HepG2 (cell line): ENCODE measurements around the gene BBLN. TPM values are rescaled to one million over a fixed set of nuclear protein-coding genes. Genes with fewer than 3 reads are reported as not detected.
A peak's percentile ranks its signal among the peaks of the same experiment; 100 is the strongest.

Experiments used
- ATRX ChIP-seq: sonication (generic); formaldehyde crosslinking; IDR thresholded peaks from 2 replicates; pipeline ENCODE4 v1.4.0; 2020; ENCODE audit warnings: missing genetic modification reagents, borderline replicate concordance
- EED ChIP-seq: sonication (generic); formaldehyde crosslinking; IDR thresholded peaks from 2 replicates; pipeline ENCODE4 v1.5.0; 2020; ENCODE audit warnings: mild to moderate bottlenecking, missing genetic modification reagents
- ERF ChIP-seq: IDR thresholded peaks from 2 replicates; pipeline ENCODE4 v1.6.1; 2018; ENCODE audit warnings: missing biosample characterization, missing genetic modification reagents
- FLYWCH1 ChIP-seq: sonication (generic); formaldehyde crosslinking; IDR thresholded peaks from 2 replicates; pipeline ENCODE4 v1.8.1; 2023; ENCODE audit warnings: mild to moderate bottlenecking, missing genetic modification reagents
- JUN ChIP-seq: sonication (generic); formaldehyde crosslinking; IDR thresholded peaks from 2 replicates; pipeline ENCODE4 v1.4.0; 2020; ENCODE audit warnings: mild to moderate bottlenecking, missing genetic modification reagents
- MAZ ChIP-seq, 2 experiments: sonication (generic) in 1 of 2; formaldehyde crosslinking in 1 of 2; IDR thresholded peaks; 2 replicates each; pipeline versions ENCODE4 v1.5.0 to v1.6.1; 2012 to 2020; ENCODE audit warnings: low read depth in 2 of 2, mild to moderate bottlenecking in 2 of 2, borderline replicate concordance in 1 of 2, improper control_type of control experiment in 1 of 2, low read length in 1 of 2, missing genetic modification reagents in 1 of 2, moderate library complexity in 1 of 2
- MYNN ChIP-seq: sonication (generic); formaldehyde crosslinking; IDR thresholded peaks from 2 replicates; pipeline ENCODE4 v1.4.0; 2020; ENCODE audit warnings: mild to moderate bottlenecking, low read depth, missing genetic modification reagents
- NFRKB ChIP-seq: fragments of 450-650 bp; IDR thresholded peaks from 2 replicates; pipeline ENCODE4 v1.6.1; 2017
- NONO ChIP-seq, 2 experiments: fragments of 450-650 bp in 1 of 2; sonication (generic) in 1 of 2; formaldehyde crosslinking in 1 of 2; IDR thresholded peaks in 1 of 2; conservative IDR thresholded peaks in 1 of 2; 2 replicates each; pipeline versions ENCODE4 v1.6.1 to v1.8.0; 2017 to 2022; ENCODE audit warnings: mild to moderate bottlenecking in 1 of 2, missing genetic modification reagents in 1 of 2, moderate library complexity in 1 of 2
- PHF20 ChIP-seq: sonication (generic); formaldehyde crosslinking; IDR thresholded peaks from 2 replicates; pipeline ENCODE4 v1.5.0; 2020; ENCODE audit warnings: mild to moderate bottlenecking, missing genetic modification reagents
- PHF5A ChIP-seq: IDR thresholded peaks from one replicate; pipeline ENCODE4 v1.6.1; 2018; ENCODE audit warnings: low read depth, missing genetic modification reagents; ENCODE audit not compliant: unreplicated experiment
- POLR2G ChIP-seq: fragments of 200-400 bp; formaldehyde crosslinking; IDR thresholded peaks from 2 replicates; pipeline ENCODE4 v1.6.1; 2018; ENCODE audit warnings: mild to moderate bottlenecking, low read depth, low read length, moderate library complexity
- REPIN1 ChIP-seq: sonication (generic); formaldehyde crosslinking; IDR thresholded peaks from 2 replicates; pipeline ENCODE4 v1.8.0; 2022; ENCODE audit warnings: missing genetic modification reagents, low read depth, mild to moderate bottlenecking, borderline replicate concordance
- SRY ChIP-seq: sonication (generic); formaldehyde crosslinking; IDR thresholded peaks from 2 replicates; pipeline ENCODE4 v1.8.0; 2022; ENCODE audit warnings: mild to moderate bottlenecking, missing genetic modification reagents
- TBX2 ChIP-seq: sonication (generic); formaldehyde crosslinking; IDR thresholded peaks from 2 replicates; pipeline ENCODE4 v1.5.0; 2020; ENCODE audit warnings: missing genetic modification reagents, mild to moderate bottlenecking, borderline replicate concordance
- TFDP1 ChIP-seq: IDR thresholded peaks from 2 replicates; pipeline ENCODE4 v1.6.1; 2016; ENCODE audit warnings: missing compliant biosample characterization, missing genetic modification reagents, borderline replicate concordance
- YY1 ChIP-seq: IDR thresholded peaks from 2 replicates; pipeline ENCODE4 v1.6.1; 2011; ENCODE audit warnings: low read length, low read depth, moderate library complexity, mild to moderate bottlenecking; ENCODE audit not compliant: insufficient read depth, insufficient replicate concordance
- ZMYM2 ChIP-seq: sonication (generic); formaldehyde crosslinking; IDR thresholded peaks from 2 replicates; pipeline ENCODE4 v1.8.0; 2022; ENCODE audit warnings: mild to moderate bottlenecking, missing genetic modification reagents
- ZNF33B ChIP-seq: sonication (generic); formaldehyde crosslinking; IDR thresholded peaks from 2 replicates; pipeline ENCODE4 v1.5.1; 2020; ENCODE audit warnings: mild to moderate bottlenecking, missing genetic modification reagents
- ZNF83 ChIP-seq: sonication (generic); formaldehyde crosslinking; IDR thresholded peaks from 2 replicates; pipeline ENCODE4 v1.4.0; 2020; ENCODE audit warnings: missing genetic modification reagents, mild to moderate bottlenecking, borderline replicate concordance
- polyA plus RNA-seq, 8 experiments: library from polyadenylated mRNA; depleted of rRNA in 3 of 8; stranded (reverse) in 7 of 8; unstranded in 1 of 8; fragments of >200 nt; fragmentation: Illumina TruSeq in 4 of 8; extraction: Trizol in 4 of 8; gene quantifications; 2 replicates each; pipeline versions ENCODE4 v1.2.1 to v1.2.3, GENCODE V29; 2011 to 2016; ENCODE audit warnings: low read depth in 4 of 8, missing spikeins in 1 of 8, mixed read lengths in 1 of 8; ENCODE audit not compliant: insufficient read depth in 1 of 8
- total RNA-seq, 5 experiments: library from RNA; depleted of rRNA; stranded (reverse); fragments of >200 nt; fragmentation: Illumina TruSeq; extraction: Trizol; gene quantifications; 2 replicates each; pipeline ENCODE4 v1.2.3, GENCODE V29; 2016; ENCODE audit warnings: low read depth in 1 of 5
- TF ChIP-seq, protein P1 (sequence below): sonication (generic); formaldehyde crosslinking; conservative IDR thresholded peaks from 2 replicates; pipeline ENCODE4 v1.4.0; 2020; ENCODE audit warnings: mild to moderate bottlenecking, missing genetic modification reagents, moderate library complexity
- TF ChIP-seq, protein P2 (sequence below): sonication (generic); formaldehyde crosslinking; IDR thresholded peaks from 2 replicates; pipeline ENCODE4 v1.5.1; 2020; ENCODE audit warnings: mild to moderate bottlenecking, missing genetic modification reagents

The BBLN gene
- total and polyA plus RNA-seq, 2 of the 13 experiments (the other 11 are each of a cell fraction or from before 2014, with no cell fraction given): 27.6 to 33.1 TPM

DNA sequence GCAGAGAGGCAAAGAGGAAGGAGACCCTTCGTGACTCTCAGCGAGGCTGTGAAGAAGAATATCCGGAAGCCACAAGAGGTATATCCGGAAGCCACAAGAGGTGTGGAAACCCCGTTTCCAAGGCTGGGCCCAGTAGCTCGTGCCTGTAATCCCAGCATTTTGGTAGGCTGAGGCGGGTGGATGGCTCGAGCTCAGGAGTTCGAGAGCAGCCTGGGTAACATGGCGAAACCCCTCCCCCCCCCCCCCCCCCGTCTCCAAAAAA is 612 bp upstream of the BBLN start (continued):
- TF ChIP-seq TBX2 (CRISPR knock-in tag) (peak; percentile 46; the same call in 1 of the 2 replicates), FLYWCH1 (CRISPR knock-in tag) (0 out of 2 replicates have a peak, but pooled peaks have one; percentile 25), YY1 (no peak), ZMYM2 (CRISPR knock-in tag) (0 out of 2 replicates have a peak, but pooled peaks have one; percentile 60), ZNF83 (CRISPR knock-in tag) (0 out of 2 replicates have a peak, but pooled peaks have one; percentile 20), NONO (IDR thresholded peaks at IDR 0.05) (no peak), NONO (CRISPR knock-in tag; conservative IDR thresholded peaks at IDR 0.05) (peak; percentile 46; the same call in 1 of the 2 replicates), REPIN1 (CRISPR knock-in tag) (peak; percentile 10; the same call in 1 of the 2 replicates), PHF5A (CRISPR knock-in tag) (no peak), MYNN (CRISPR knock-in tag) (0 out of 2 replicates have a peak, but pooled peaks have one; percentile 12), POLR2G (peak; percentile 54), ERF (CRISPR knock-in tag) (no peak), NFRKB (no peak), ATRX (no peak), ZNF33B (CRISPR knock-in tag) (peak; percentile 63; the same call in 1 of the 2 replicates), JUN (CRISPR knock-in tag) (no peak), MAZ (IDR thresholded peaks at IDR 0.05; ENCODE audit: borderline replicate concordance, low read depth, low read length) (0 out of 2 replicates have a peak, but pooled peaks have one; percentile 1), MAZ (CRISPR knock-in tag; IDR thresholded peaks at IDR 0.05; ENCODE audit: low read depth) (no peak), SRY (CRISPR knock-in tag) (no peak), EED (CRISPR knock-in tag) (peak; percentile 68; the same call in 1 of the 2 replicates), TFDP1 (CRISPR knock-in tag) (0 out of 2 replicates have a peak, but pooled peaks have one; percentile 14), PHF20 (CRISPR knock-in tag) (peak; percentile 47)
- TF ChIP-seq, protein P1, sequence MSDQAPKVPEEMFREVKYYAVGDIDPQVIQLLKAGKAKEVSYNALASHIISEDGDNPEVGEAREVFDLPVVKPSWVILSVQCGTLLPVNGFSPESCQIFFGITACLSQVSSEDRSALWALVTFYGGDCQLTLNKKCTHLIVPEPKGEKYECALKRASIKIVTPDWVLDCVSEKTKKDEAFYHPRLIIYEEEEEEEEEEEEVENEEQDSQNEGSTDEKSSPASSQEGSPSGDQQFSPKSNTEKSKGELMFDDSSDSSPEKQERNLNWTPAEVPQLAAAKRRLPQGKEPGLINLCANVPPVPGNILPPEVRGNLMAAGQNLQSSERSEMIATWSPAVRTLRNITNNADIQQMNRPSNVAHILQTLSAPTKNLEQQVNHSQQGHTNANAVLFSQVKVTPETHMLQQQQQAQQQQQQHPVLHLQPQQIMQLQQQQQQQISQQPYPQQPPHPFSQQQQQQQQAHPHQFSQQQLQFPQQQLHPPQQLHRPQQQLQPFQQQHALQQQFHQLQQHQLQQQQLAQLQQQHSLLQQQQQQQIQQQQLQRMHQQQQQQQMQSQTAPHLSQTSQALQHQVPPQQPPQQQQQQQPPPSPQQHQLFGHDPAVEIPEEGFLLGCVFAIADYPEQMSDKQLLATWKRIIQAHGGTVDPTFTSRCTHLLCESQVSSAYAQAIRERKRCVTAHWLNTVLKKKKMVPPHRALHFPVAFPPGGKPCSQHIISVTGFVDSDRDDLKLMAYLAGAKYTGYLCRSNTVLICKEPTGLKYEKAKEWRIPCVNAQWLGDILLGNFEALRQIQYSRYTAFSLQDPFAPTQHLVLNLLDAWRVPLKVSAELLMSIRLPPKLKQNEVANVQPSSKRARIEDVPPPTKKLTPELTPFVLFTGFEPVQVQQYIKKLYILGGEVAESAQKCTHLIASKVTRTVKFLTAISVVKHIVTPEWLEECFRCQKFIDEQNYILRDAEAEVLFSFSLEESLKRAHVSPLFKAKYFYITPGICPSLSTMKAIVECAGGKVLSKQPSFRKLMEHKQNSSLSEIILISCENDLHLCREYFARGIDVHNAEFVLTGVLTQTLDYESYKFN (CRISPR knock-in tag): no peak
- TF ChIP-seq, protein P2, sequence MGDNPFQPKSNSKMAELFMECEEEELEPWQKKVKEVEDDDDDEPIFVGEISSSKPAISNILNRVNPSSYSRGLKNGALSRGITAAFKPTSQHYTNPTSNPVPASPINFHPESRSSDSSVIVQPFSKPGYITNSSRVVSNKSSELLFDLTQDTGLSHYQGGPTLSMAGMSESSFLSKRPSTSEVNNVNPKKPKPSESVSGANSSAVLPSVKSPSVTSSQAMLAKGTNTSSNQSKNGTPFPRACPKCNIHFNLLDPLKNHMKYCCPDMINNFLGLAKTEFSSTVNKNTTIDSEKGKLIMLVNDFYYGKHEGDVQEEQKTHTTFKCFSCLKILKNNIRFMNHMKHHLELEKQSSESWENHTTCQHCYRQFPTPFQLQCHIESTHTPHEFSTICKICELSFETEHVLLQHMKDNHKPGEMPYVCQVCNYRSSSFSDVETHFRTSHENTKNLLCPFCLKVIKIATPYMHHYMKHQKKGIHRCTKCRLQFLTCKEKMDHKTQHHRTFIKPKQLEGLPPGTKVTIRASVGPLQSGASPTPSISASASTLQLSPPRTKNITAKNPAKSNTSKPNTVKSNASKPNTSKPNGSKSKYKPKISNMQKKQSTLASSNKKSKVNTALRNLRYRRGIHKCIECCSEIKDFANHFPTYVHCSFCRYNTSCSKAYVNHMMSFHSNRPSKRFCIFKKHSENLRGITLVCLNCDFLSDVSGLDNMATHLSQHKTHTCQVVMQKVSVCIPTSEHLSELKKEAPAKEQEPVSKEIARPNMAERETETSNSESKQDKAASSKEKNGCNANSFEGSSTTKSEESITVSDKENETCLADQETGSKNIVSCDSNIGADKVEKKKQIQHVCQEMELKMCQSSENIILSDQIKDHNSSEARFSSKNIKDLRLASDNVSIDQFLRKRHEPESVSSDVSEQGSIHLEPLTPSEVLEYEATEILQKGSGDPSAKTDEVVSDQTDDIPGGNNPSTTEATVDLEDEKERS (CRISPR knock-in tag): no peak
